Breast epithelium (tissue), 4 donors: ENCODE results near the gene PARL. TPM values are rescaled to one million over a fixed set of nuclear protein-coding genes. Genes with fewer than 3 reads are reported as not detected.
"Not testable (repeated sequence)": the region's sequence is repeated elsewhere in the genome, so short reads cannot be mapped to it uniquely, and the experiment has no call there.

ENCODE experiments used
- DNase-seq, 2 donors: peaks; one replicate each; pipeline ENCODE4 v3.0.0-alpha.2; 2019; ENCODE audit warnings: low spot score in 2 of 2
- H3K27ac ChIP-seq, 2 donors: fragments of 200-600 bp; sonication (generic) in 1 of 2; one replicate each; pipeline ENCODE4 v1.5.1; 2016 to 2019; ENCODE audit warnings: mild to moderate bottlenecking in 1 of 2
- H3K27me3 ChIP-seq, 2 donors: fragments of 200-600 bp; sonication (generic) in 1 of 2; one replicate each; pipeline versions ENCODE4 v1.5.1 to v1.6.0; 2017 to 2019; ENCODE audit warnings: control low read depth in 1 of 2, mild to moderate bottlenecking in 1 of 2
- H3K36me3 ChIP-seq: fragments of 200-600 bp; one replicate; pipeline ENCODE4 v1.5.1; 2019
- H3K4me1 ChIP-seq, 2 donors: fragments of 200-600 bp; sonication (generic); one replicate each; pipeline ENCODE4 v1.5.1; 2016 to 2019; ENCODE audit warnings: control low read depth in 1 of 2
- H3K4me3 ChIP-seq, 3 donors: fragments of 200-600 bp; sonication (generic); 1 replicate in 2 of 3; 2 replicates in 1 of 3; pipeline ENCODE4 v1.5.1; 2016 to 2019; ENCODE audit warnings: mild to moderate bottlenecking in 3 of 3, moderate library complexity in 2 of 3
- H3K9me3 ChIP-seq, 2 donors: fragments of 200-600 bp; sonication (generic) in 1 of 2; one replicate each; pipeline ENCODE4 v1.5.1; 2016 to 2019; ENCODE audit warnings: control low read depth in 1 of 2
- CTCF ChIP-seq, 3 donors: fragments of 450-650 bp; IDR thresholded peaks; one replicate each; pipeline ENCODE4 v1.5.1; 2016 to 2017; ENCODE audit warnings: antibody characterized with exemption in 3 of 3, mild to moderate bottlenecking in 3 of 3, moderate library complexity in 3 of 3
- POLR2A ChIP-seq: fragments of 450-650 bp; IDR thresholded peaks from one replicate; pipeline ENCODE4 v1.6.1; 2016; ENCODE audit warnings: antibody characterized with exemption, mild to moderate bottlenecking, moderate library complexity
- POLR2AphosphoS5 ChIP-seq, 3 donors: sonication (generic); formaldehyde crosslinking; IDR thresholded peaks; one replicate each; pipeline ENCODE4 v1.6.1; 2017; ENCODE audit warnings: antibody characterized with exemption in 3 of 3
- intact Hi-C: fragments of 100-400 bp; cut with DNase I; formaldehyde crosslinking; loops from one replicate; pipeline ENCODE4 v1.15.1; 2023; ENCODE audit warnings: low total_unique reads
- total RNA-seq, 3 donors: library from RNA; depleted of rRNA; stranded (reverse); fragments of >200 nt; gene quantifications; one replicate each; pipeline ENCODE4 v1.1.0, GENCODE V29; 2016

PARL gene
- total RNA-seq, 3 donors from 2014 or later, result 48.0 to 53.6 (median 50.5) TPM

- no peaks in the 10 kb centered on the region for H3K27me3 ChIP-seq
- H3K36me3 ChIP-seq, result peaks cover 3% of the 10 kb centered on the region
- no peak overlapping the region for H3K27ac ChIP-seq
- no peaks in the 10 kb centered on the region for H3K4me1 ChIP-seq
- TF ChIP-seq POLR2A, result no peak
- TF ChIP-seq CTCF (IDR thresholded peaks at IDR 0.05), result no peak
- no peak for TF ChIP-seq POLR2AphosphoS5 (IDR thresholded peaks at IDR 0.05)
- H3K9me3 ChIP-seq, result no peaks in the 10 kb centered on the region
- intact Hi-C loops, result no loop called here
- no peak for DNase-seq
- no peak overlapping the region for H3K4me3 ChIP-seq
Observed at GRCh38 chr3:183796372-183796771, 88.3 kb downstream of the PARL start.

DNA sequence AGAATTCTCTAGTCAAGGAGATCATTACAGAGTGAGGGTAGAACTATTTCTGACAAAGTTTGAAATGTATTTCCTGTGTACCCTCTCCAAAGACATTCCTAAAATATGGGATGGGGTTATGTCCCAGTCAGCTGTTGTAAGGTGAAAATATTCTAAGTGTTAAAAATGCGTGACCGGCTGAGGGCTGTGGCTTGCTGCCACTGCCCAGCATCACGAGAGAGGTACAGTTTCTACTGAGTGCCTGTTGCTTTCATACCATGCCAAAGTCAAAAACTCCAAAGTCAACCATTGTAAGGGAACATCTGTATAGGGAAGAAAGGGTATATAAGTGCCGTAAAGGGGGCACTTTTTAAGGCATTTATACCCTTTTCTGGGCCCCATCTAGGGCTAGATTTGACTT lies 90.2 kb downstream of the PARL start:
- TF ChIP-seq POLR2A (no peak), POLR2AphosphoS5 (IDR thresholded peaks at IDR 0.05) (no peak), CTCF (IDR thresholded peaks at IDR 0.05) (no peak)
- no peak for DNase-seq
- no peaks in the 10 kb centered on the region for H3K27me3 ChIP-seq
- no peak overlapping the region for H3K4me3 ChIP-seq
- no peaks in the 10 kb centered on the region for H3K4me1 ChIP-seq
- no peaks in the 10 kb centered on the region for H3K9me3 ChIP-seq
- H3K36me3 ChIP-seq, result peaks cover 3% of the 10 kb centered on the region
- no peak overlapping the region for H3K27ac ChIP-seq
- intact Hi-C loops, result loop anchor here (5.0 kb wide), 1 partner anchor 817 kb away; no protein-coding TSS in a partner anchor

DNA sequence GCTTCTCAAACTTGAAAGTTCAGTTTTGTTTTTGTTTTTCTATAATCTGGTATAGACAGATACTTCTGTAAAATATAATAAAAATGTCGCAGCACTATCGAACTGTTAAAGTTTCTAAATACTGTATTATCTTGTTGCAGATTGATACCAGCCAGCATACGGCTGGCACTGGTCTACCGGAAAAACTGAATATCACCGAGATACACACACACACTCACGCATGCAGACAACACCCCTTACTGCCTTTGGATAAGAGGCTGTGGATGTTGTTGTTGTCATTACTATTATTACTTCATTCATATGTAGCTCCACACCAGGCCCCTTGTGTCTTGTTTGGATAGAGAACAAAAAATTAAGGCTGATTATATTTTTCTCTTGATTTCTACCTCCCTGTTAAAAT lies 91.7 kb downstream of the PARL start:
- peaks cover 3% of the 10 kb centered on the region for H3K36me3 ChIP-seq
- H3K4me3 ChIP-seq, result no peak overlapping the region
- intact Hi-C loops, result loop anchor here (5.0 kb wide), 1 partner anchor 816 kb away; no protein-coding TSS in a partner anchor

DNA sequence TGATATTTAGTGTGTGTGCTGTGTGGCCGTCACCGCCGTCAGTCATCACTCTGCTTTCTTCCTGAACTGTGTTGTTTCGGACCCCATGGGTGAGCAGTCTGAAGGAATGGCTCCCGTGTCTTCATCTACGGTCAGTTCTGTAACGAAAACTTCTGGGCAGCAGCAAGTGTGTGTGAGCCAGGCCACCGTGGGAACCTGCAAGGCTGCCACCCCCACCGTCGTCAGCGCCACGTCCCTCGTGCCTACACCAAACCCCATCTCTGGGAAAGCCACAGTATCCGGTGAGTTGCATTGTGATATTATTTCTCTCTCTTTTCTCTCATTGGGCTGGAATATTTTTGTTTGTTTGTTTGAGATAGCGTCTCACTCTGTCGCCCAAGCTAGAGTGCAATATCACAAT lies 94.0 kb downstream of the PARL start:
- Histone ChIP-seq H3K4me1 (no peaks in the 10 kb centered on the region), H3K9me3 (no peaks in the 10 kb centered on the region), H3K4me3 (no peak overlapping the region), H3K36me3 (no peaks in the 10 kb centered on the region), H3K27ac (no peak overlapping the region), H3K27me3 (no peaks in the 10 kb centered on the region)
- DNase-seq, result no peak
- intact Hi-C loops, result loop anchor here (5.0 kb wide), 1 partner anchor 813 kb away; no protein-coding TSS in a partner anchor
- TF ChIP-seq POLR2AphosphoS5 (IDR thresholded peaks at IDR 0.05), result no peak
- TF ChIP-seq POLR2A, result no peak
- TF ChIP-seq CTCF (IDR thresholded peaks at IDR 0.05), result no peak

More for the DNA sequence above, 91.7 kb downstream of the PARL start:
- Histone ChIP-seq H3K27ac (no peak overlapping the region), H3K27me3 (no peaks in the 10 kb centered on the region), H3K4me1 (no peaks in the 10 kb centered on the region), H3K9me3 (no peaks in the 10 kb centered on the region)
- DNase-seq, result no peak
- no peak for TF ChIP-seq CTCF (IDR thresholded peaks at IDR 0.05)
- no peak for TF ChIP-seq POLR2A
- no peak for TF ChIP-seq POLR2AphosphoS5 (IDR thresholded peaks at IDR 0.05)

GRCh38 chr3:183789826-183790225 lies 94.9 kb downstream of the PARL start:
- no peak for TF ChIP-seq POLR2A
- no peak for TF ChIP-seq POLR2AphosphoS5 (IDR thresholded peaks at IDR 0.05)
- TF ChIP-seq CTCF (IDR thresholded peaks at IDR 0.05), result no peak
- intact Hi-C loops, result loop anchor here (5.0 kb wide), 2 partner anchors 702 to 813 kb away; no protein-coding TSS in a partner anchor
- Histone ChIP-seq H3K36me3 (no peaks in the 10 kb centered on the region), H3K27ac (no peak overlapping the region), H3K9me3 (no peaks in the 10 kb centered on the region), H3K4me3 (no peak overlapping the region), H3K4me1 (no peaks in the 10 kb centered on the region), H3K27me3 (no peaks in the 10 kb centered on the region)
- no peak for DNase-seq

GRCh38 chr3:183784503-183784902 lies 100.2 kb downstream of the PARL start:
- H3K36me3 ChIP-seq, H3K27ac ChIP-seq, H3K4me1 ChIP-seq, H3K9me3 ChIP-seq, intact Hi-C loops, DNase-seq, H3K27me3 ChIP-seq, H3K4me3 ChIP-seq: not testable (repeated sequence)
